Neural progenitor cell (in vitro differentiated cells): ENCODE results near the gene MAP3K7CL. TPM values are rescaled to one million over a fixed set of nuclear protein-coding genes. Genes with fewer than 3 reads are reported as not detected.
"Not testable (repeated sequence)": the region's sequence is repeated elsewhere in the genome, so short reads cannot be mapped to it uniquely, and the experiment has no call there.

Experiments used
- DNase-seq: peaks from one replicate; pipeline ENCODE4 v3.0.0-alpha.2; 2016; ENCODE audit warnings: low spot score
- H2AFZ ChIP-seq: fragments of 200-600 bp; sonication (generic); replicated peaks from 2 replicates; pipeline ENCODE4 v1.6.1; 2016; ENCODE audit warnings: antibody characterized with exemption
- H3F3A ChIP-seq: fragments of 200-600 bp; sonication (generic); 2 replicates; pipeline ENCODE4 v1.6.1; 2016; ENCODE audit warnings: antibody characterized with exemption, low read depth
- H3K27ac ChIP-seq: fragments of 200-600 bp; sonication (generic); 2 replicates; pipeline ENCODE4 v1.5.1; 2016; ENCODE audit warnings: mild to moderate bottlenecking
- H3K27me3 ChIP-seq: fragments of 200-600 bp; sonication (generic); 2 replicates; pipeline ENCODE4 v1.6.1; 2016; ENCODE audit warnings: mild to moderate bottlenecking, moderate library complexity
- H3K36me3 ChIP-seq: fragments of 200-600 bp; sonication (generic); 2 replicates; pipeline ENCODE4 v1.5.1; 2016
- H3K4me1 ChIP-seq: fragments of 200-600 bp; sonication (generic); 2 replicates; pipeline ENCODE4 v1.6.1; 2016; ENCODE audit warnings: mixed run types
- H3K4me2 ChIP-seq: fragments of 200-600 bp; sonication (generic); 2 replicates; pipeline ENCODE4 v1.6.1; 2016
- H3K4me3 ChIP-seq: fragments of 200-600 bp; sonication (generic); 2 replicates; pipeline ENCODE4 v1.5.1; 2016
- H3K79me2 ChIP-seq: fragments of 200-600 bp; sonication (generic); 2 replicates; pipeline ENCODE4 v1.6.1; 2016; ENCODE audit warnings: low read depth
- H3K9ac ChIP-seq: fragments of 200-600 bp; sonication (generic); 2 replicates; pipeline ENCODE4 v1.6.1; 2016
- H3K9me3 ChIP-seq: fragments of 200-600 bp; sonication (generic); 2 replicates; pipeline ENCODE4 v1.5.1; 2016; ENCODE audit warnings: low read depth
- H4K20me1 ChIP-seq: fragments of 200-600 bp; sonication (generic); 2 replicates; pipeline ENCODE4 v1.6.1; 2016; ENCODE audit warnings: low read depth
- H3K27ac Mint-ChIP-seq: 3 replicates; pipeline ENCODE4 v1.8.0; 2021; ENCODE audit warnings: mixed read lengths
- H3K27me3 Mint-ChIP-seq: 2 replicates; pipeline ENCODE4 v1.8.0; 2022; ENCODE audit warnings: low read depth, mild to moderate bottlenecking, inconsistent platforms, moderate library complexity, mixed read lengths; ENCODE audit not compliant: insufficient read depth
- H3K36me3 Mint-ChIP-seq: 3 replicates; pipeline ENCODE4 v1.8.0; 2021; ENCODE audit warnings: mixed read lengths
- H3K4me1 Mint-ChIP-seq: 3 replicates; pipeline ENCODE4 v1.8.0; 2021; ENCODE audit warnings: mixed read lengths
- H3K4me3 Mint-ChIP-seq: 3 replicates; pipeline ENCODE4 v1.8.0; 2021; ENCODE audit warnings: mild to moderate bottlenecking, moderate library complexity, mixed read lengths
- H3K9me3 Mint-ChIP-seq: 3 replicates; pipeline ENCODE4 v1.8.0; 2020; ENCODE audit warnings: mixed read lengths
- CTCF ChIP-seq: fragments of 200-600 bp; sonication (generic); IDR thresholded peaks from 2 replicates; pipeline ENCODE4 v1.5.1; 2017; ENCODE audit warnings: antibody characterized with exemption, mild to moderate bottlenecking
- EZH2 ChIP-seq: fragments of 200-600 bp; sonication (generic); IDR thresholded peaks from 2 replicates; pipeline ENCODE4 v1.6.1; 2017; ENCODE audit warnings: antibody characterized with exemption, mild to moderate bottlenecking, moderate library complexity
- EZH2phosphoT487 ChIP-seq: fragments of 200-600 bp; sonication (generic); IDR thresholded peaks from 2 replicates; pipeline ENCODE4 v1.6.1; 2017; ENCODE audit warnings: antibody characterized with exemption
- total RNA-seq: library from RNA; depleted of rRNA; stranded (reverse); fragments of >200 nt; gene quantifications from 2 replicates; pipeline ENCODE4 v1.2.3, GENCODE V29; 2015; ENCODE audit warnings: low replicate concordance

MAP3K7CL gene
- total RNA-seq, 1 donor from 2014 or later = not detected

- peaks cover 3% of the 10 kb centered on the region for H3K27me3 Mint-ChIP-seq
- H3K9me3 ChIP-seq = no peaks in the 10 kb centered on the region
- no peaks in the 10 kb centered on the region for H3K79me2 ChIP-seq
- H3F3A ChIP-seq = peaks cover 5% of the 10 kb centered on the region
- DNase-seq = peak; percentile 44
- no peak overlapping the region for H2AFZ ChIP-seq
- no peak overlapping the region for H3K27ac ChIP-seq
- no peak overlapping the region for H3K4me3 Mint-ChIP-seq
- no peaks in the 10 kb centered on the region for H3K36me3 Mint-ChIP-seq
- no peaks in the 10 kb centered on the region for H3K36me3 ChIP-seq
- no peak overlapping the region for H3K9ac ChIP-seq
- no peak overlapping the region for H3K4me3 ChIP-seq
- peaks cover 5% of the 10 kb centered on the region for H3K4me1 Mint-ChIP-seq
- TF ChIP-seq CTCF (peak; percentile 54), EZH2 (no peak), EZH2phosphoT487 (no peak)
- no peaks in the 10 kb centered on the region for H3K9me3 Mint-ChIP-seq
- no peak overlapping the region for H3K27ac Mint-ChIP-seq
- no peak overlapping the region for H3K4me2 ChIP-seq
- H4K20me1 ChIP-seq = no peaks in the 10 kb centered on the region
- no peaks in the 10 kb centered on the region for H3K27me3 ChIP-seq
- H3K4me1 ChIP-seq = peaks cover 11% of the 10 kb centered on the region
These were observed 34.0 kb downstream of the MAP3K7CL start for GRCh38 chr21:29164323-29164942.

- H4K20me1 ChIP-seq = no peaks in the 10 kb centered on the region
- H3K4me1 ChIP-seq = no peaks in the 10 kb centered on the region
- Mint-ChIP-seq H3K27me3 (peaks cover 2% of the 10 kb centered on the region), H3K4me1 (no peaks in the 10 kb centered on the region), H3K9me3 (no peaks in the 10 kb centered on the region), H3K36me3 (no peaks in the 10 kb centered on the region), H3K27ac (no peak overlapping the region), H3K4me3 (no peak overlapping the region)
- no peak for TF ChIP-seq CTCF
- no peaks in the 10 kb centered on the region for H3K36me3 ChIP-seq
- DNase-seq = no peak
- no peak overlapping the region for H2AFZ ChIP-seq
- no peaks in the 10 kb centered on the region for H3K27me3 ChIP-seq
- no peaks in the 10 kb centered on the region for H3K79me2 ChIP-seq
- no peaks in the 10 kb centered on the region for H3K9me3 ChIP-seq
- H3K4me3 ChIP-seq = no peak overlapping the region
- H3K9ac ChIP-seq = no peak overlapping the region
- H3F3A ChIP-seq = no peaks in the 10 kb centered on the region
- no peak overlapping the region for H3K4me2 ChIP-seq
- no peak overlapping the region for H3K27ac ChIP-seq
These were observed 35.9 kb downstream of the MAP3K7CL start for GRCh38 chr21:29166323-29166722.

- Histone ChIP-seq H3F3A (no peaks in the 10 kb centered on the region), H2AFZ (no peak overlapping the region), H3K9ac (no peak overlapping the region), H4K20me1 (no peaks in the 10 kb centered on the region), H3K36me3 (no peaks in the 10 kb centered on the region), H3K4me3 (no peak overlapping the region), H3K27me3 (no peaks in the 10 kb centered on the region), H3K4me1 (no peaks in the 10 kb centered on the region), H3K9me3 (no peaks in the 10 kb centered on the region), H3K4me2 (no peak overlapping the region), H3K27ac (no peak overlapping the region), H3K79me2 (no peaks in the 10 kb centered on the region)
- TF ChIP-seq EZH2phosphoT487 = no peak
- TF ChIP-seq CTCF = no peak
- no peak for TF ChIP-seq EZH2
- no peaks in the 10 kb centered on the region for H3K9me3 Mint-ChIP-seq
- H3K27me3 Mint-ChIP-seq = peaks cover 2% of the 10 kb centered on the region
- DNase-seq = no peak
- no peaks in the 10 kb centered on the region for H3K36me3 Mint-ChIP-seq
- no peak overlapping the region for H3K4me3 Mint-ChIP-seq
- H3K27ac Mint-ChIP-seq = no peak overlapping the region
- H3K4me1 Mint-ChIP-seq = no peaks in the 10 kb centered on the region
These were observed 36.4 kb downstream of the MAP3K7CL start for GRCh38 chr21:29166853-29167252.

GRCh38 chr21:29167481-29167880 lies 37.0 kb downstream of the MAP3K7CL start:
- not testable (repeated sequence) for H3K4me3 ChIP-seq, H3K4me1 ChIP-seq, H3K4me3 Mint-ChIP-seq, H3K9me3 ChIP-seq, H3K27me3 ChIP-seq, H3K4me1 Mint-ChIP-seq, H3K4me2 ChIP-seq, H3K27me3 Mint-ChIP-seq, H3K36me3 ChIP-seq, H3K9ac ChIP-seq, H2AFZ ChIP-seq, H4K20me1 ChIP-seq, H3F3A ChIP-seq, DNase-seq, H3K27ac Mint-ChIP-seq, H3K79me2 ChIP-seq, H3K27ac ChIP-seq, H3K36me3 Mint-ChIP-seq, H3K9me3 Mint-ChIP-seq
